HCT116 (cell line): ENCODE data around the gene ABI3. TPM values are rescaled to one million over a fixed set of nuclear protein-coding genes. Genes with fewer than 3 reads are reported as not detected.
"Not testable (repeated sequence)": the region's sequence is repeated elsewhere in the genome, so short reads cannot be mapped to it uniquely, and the experiment has no call there.

Experiments used
- ATAC-seq: fragments of 200-7000 bp; cut with Tn5 transposase; 2 replicates; pipeline ENCODE4 v1.9.1; 2020; ENCODE audit warnings: mild to moderate bottlenecking, moderate library complexity
- BruUV-seq: library from RNA; stranded (reverse); fragments of 400-500 nt; replicated peaks from 2 replicates; lab custom pipeline; 2021; lab: Mats Ljungman, UMichigan
- CTCF ChIA-PET: fragments of 300-600 bp; sonication (Branson Sonifier 250); formaldehyde crosslinking; loops from one replicate; lab custom pipeline; 2021; ENCODE audit warnings: antibody characterized with exemption; lab: Charles Lee
- POLR2A ChIA-PET: fragments of 300-600, 350-600 bp; sonication (Branson Sonifier 250); formaldehyde crosslinking; loops from one replicate; lab custom pipeline; 2021; ENCODE audit warnings: antibody characterized with exemption; lab: Charles Lee
- RAD21 ChIA-PET, 2 experiments: fragments of 300-600 bp; sonication (Branson Sonifier 250); formaldehyde crosslinking; loops; one replicate each; lab custom pipeline; 2023; ENCODE audit warnings: low total read pairs in 2 of 2; ENCODE audit not compliant: uncharacterized antibody in 2 of 2, unreplicated experiment in 2 of 2, low non-redundant PET in 1 of 2; lab: Charles Lee
- DNase-seq: peaks from one replicate; pipeline ENCODE4 v3.0.0-alpha.2; 2010; ENCODE audit warnings: low read depth, low spot score
- H2AFZ ChIP-seq: fragments of 200-600 bp; shearing (Covaris generic), sonication (generic); 2 replicates; pipeline ENCODE4 v1.6.1; 2017; ENCODE audit warnings: low read depth, mixed run types, mixed read lengths, antibody characterized with exemption, low read length; ENCODE audit not compliant: poor library complexity, severe bottlenecking
- H3K27ac ChIP-seq: 2 replicates; pipeline ENCODE4 v1.5.1; 2012; ENCODE audit warnings: low read depth, low read length
- H3K27me3 ChIP-seq: fragments of 200-600 bp; sonication (generic); 2 replicates; pipeline ENCODE4 v1.6.1; 2016; ENCODE audit warnings: mixed run types, low read length, mixed read lengths; ENCODE audit not compliant: insufficient read depth
- H3K36me3 ChIP-seq, 2 experiments: fragments of 200-500 bp in 1 of 2; fragments of 200-600 bp in 1 of 2; sonication (Bioruptor generic) in 1 of 2; sonication (generic) in 1 of 2; 2 replicates each; pipeline versions ENCODE4 v1.5.1 to v1.6.1; 2014 to 2016; ENCODE audit warnings: low read length in 2 of 2, inconsistent platforms in 1 of 2, mixed read lengths in 1 of 2, mixed run types in 1 of 2; ENCODE audit not compliant: insufficient read depth in 2 of 2, control insufficient read depth in 1 of 2
- H3K4me1 ChIP-seq, 2 experiments: fragments of 200-600 bp in 1 of 2; sonication (generic) in 1 of 2; 2 replicates each; pipeline versions ENCODE4 v1.5.1 to v1.6.1; 2012 to 2017; ENCODE audit warnings: low read length in 2 of 2, inconsistent platforms in 1 of 2, mild to moderate bottlenecking in 1 of 2, mixed read lengths in 1 of 2, mixed run types in 1 of 2, moderate library complexity in 1 of 2; ENCODE audit not compliant: insufficient read depth in 2 of 2, control insufficient read depth in 1 of 2
- H3K4me2 ChIP-seq: fragments of 200-600 bp; sonication (generic); 2 replicates; pipeline ENCODE4 v1.6.1; 2017; ENCODE audit warnings: mixed run types, low read length, mixed read lengths
- H3K4me3 ChIP-seq, 2 experiments: fragments of 200-600 bp in 1 of 2; sonication (generic) in 1 of 2; replicated peaks in 1 of 2; 2 replicates each; pipeline ENCODE4 v1.5.1; 2011 to 2016; ENCODE audit warnings: low read length in 2 of 2, control low read depth in 1 of 2, low read depth in 1 of 2, mild to moderate bottlenecking in 1 of 2, mixed read lengths in 1 of 2, mixed run types in 1 of 2
- H3K79me2 ChIP-seq: fragments of 200-600 bp; sonication (generic); 2 replicates; pipeline ENCODE4 v1.6.1; 2017; ENCODE audit warnings: mild to moderate bottlenecking, mixed run types, low read length, moderate library complexity, mixed read lengths; ENCODE audit not compliant: insufficient read depth
- H3K9ac ChIP-seq: fragments of 200-600 bp; sonication (generic); 2 replicates; pipeline ENCODE4 v1.6.1; 2016; ENCODE audit warnings: low read length, mixed read lengths
- H3K9me2 ChIP-seq: fragments of 200-600 bp; sonication (generic), shearing (Covaris generic); 2 replicates; pipeline ENCODE4 v1.6.1; 2017; ENCODE audit warnings: mixed run types, mild to moderate bottlenecking, moderate library complexity; ENCODE audit not compliant: insufficient read depth
- H3K9me3 ChIP-seq, 2 experiments: fragments of 200-500 bp in 1 of 2; fragments of 200-600 bp in 1 of 2; sonication (Bioruptor generic) in 1 of 2; sonication (generic) in 1 of 2; 2 replicates each; pipeline ENCODE4 v1.6.1; 2014 to 2017; ENCODE audit warnings: low read length in 2 of 2, mixed read lengths in 2 of 2, inconsistent platforms in 1 of 2, low read depth in 1 of 2, mild to moderate bottlenecking in 1 of 2, mixed run types in 1 of 2, moderate library complexity in 1 of 2; ENCODE audit not compliant: control insufficient read depth in 1 of 2, insufficient read depth in 1 of 2
- H4K20me1 ChIP-seq: fragments of 200-600 bp; sonication (generic), shearing (Covaris generic); 2 replicates; pipeline ENCODE4 v1.6.1; 2017; ENCODE audit warnings: mixed run types, mild to moderate bottlenecking, moderate library complexity; ENCODE audit not compliant: insufficient read depth
- ATF3 ChIP-seq: IDR thresholded peaks from 2 replicates; pipeline ENCODE4 v1.6.1; 2012
- CBX3 ChIP-seq: IDR thresholded peaks from 2 replicates; pipeline ENCODE4 v1.6.1; 2012; ENCODE audit warnings: low read depth
- CEBPB ChIP-seq: IDR thresholded peaks from 2 replicates; pipeline ENCODE4 v1.6.1; 2012; ENCODE audit warnings: low read depth
- EGR1 ChIP-seq: IDR thresholded peaks from 2 replicates; pipeline ENCODE4 v1.6.1; 2012; ENCODE audit warnings: low read depth
- EZH2 ChIP-seq: fragments of 200-600 bp; sonication (generic); IDR thresholded peaks from 2 replicates; pipeline ENCODE4 v1.6.1; 2017; ENCODE audit warnings: antibody characterized with exemption, mixed run types
- FOSL1 ChIP-seq: IDR thresholded peaks from 2 replicates; pipeline ENCODE4 v1.6.1; 2012; ENCODE audit warnings: low read depth
- POLR2AphosphoS5 ChIP-seq: IDR thresholded peaks from 2 replicates; pipeline ENCODE4 v1.6.1; 2011; ENCODE audit warnings: mild to moderate bottlenecking, low read depth, low read length, moderate library complexity
- REST ChIP-seq: IDR thresholded peaks from 2 replicates; pipeline ENCODE4 v1.6.1; 2012; ENCODE audit warnings: low read depth
- SP1 ChIP-seq: IDR thresholded peaks from 2 replicates; pipeline ENCODE4 v1.6.1; 2012; ENCODE audit warnings: low read depth
- SRF ChIP-seq: IDR thresholded peaks from 2 replicates; pipeline ENCODE4 v1.6.1; 2012; ENCODE audit warnings: low read depth
- YY1 ChIP-seq: IDR thresholded peaks from 2 replicates; pipeline ENCODE4 v1.6.1; 2011; ENCODE audit warnings: low read length, low read depth, moderate library complexity, mild to moderate bottlenecking; ENCODE audit not compliant: insufficient replicate concordance; ENCODE audit errors: extremely low read depth
- ZBTB33 ChIP-seq: IDR thresholded peaks from 2 replicates; pipeline ENCODE4 v1.6.1; 2011; ENCODE audit warnings: mild to moderate bottlenecking, low read length, moderate library complexity; ENCODE audit not compliant: insufficient replicate concordance; ENCODE audit errors: extremely low read depth
- ZFX ChIP-seq: fragments of 450-650 bp; IDR thresholded peaks from 2 replicates; pipeline ENCODE4 v1.6.1; 2017
- intact Hi-C: fragments of 100-400 bp; cut with micrococcal nuclease; formaldehyde crosslinking; loops from 2 replicates; pipeline ENCODE4 v1.10.0; 2022
- total RNA-seq: library from RNA; stranded (reverse); gene quantifications from one replicate; pipeline ENCODE4 v1.2.1, GENCODE V29; 2021; ENCODE audit not compliant: unreplicated experiment

Gene ABI3
- total RNA-seq, 1 experiment from 2014 or later: 0.12 TPM

- RAD21 ChIA-PET, H3K79me2 ChIP-seq, H3K4me3 ChIP-seq, ATAC-seq, H3K9me2 ChIP-seq, H3K36me3 ChIP-seq, BruUV-seq, DNase-seq, H3K4me2 ChIP-seq, H2AFZ ChIP-seq, H4K20me1 ChIP-seq, intact Hi-C loops, H3K9ac ChIP-seq, H3K27me3 ChIP-seq, H3K9me3 ChIP-seq, H3K27ac ChIP-seq: not testable (repeated sequence)
- ChIA-PET CTCF (interaction anchor here (1.3 to 1.4 kb wide), 2 partner anchors 29 to 81 kb away, joined by 3 to 4 read pairs; no protein-coding TSS in a partner anchor), POLR2A (interaction anchor here (1.4 to 1.6 kb wide), 3 partner anchors 12 to 70 kb away, joined by 3 to 4 read pairs (median 4); no protein-coding TSS in a partner anchor)
- peaks cover 15 to 28% of the 10 kb centered on the region in 2 experiments for H3K4me1 ChIP-seq
Observed at GRCh38 chr17:49261540-49261939, 51.0 kb downstream of the ABI3 start.

GRCh38 chr17:49266233-49266632 is 55.7 kb downstream of the ABI3 start:
- Histone ChIP-seq H3K79me2 (no peaks in the 10 kb centered on the region), H3K4me2 (no peak overlapping the region), H3K27ac (no peak overlapping the region), H2AFZ (no peak overlapping the region), H3K4me3 (no peak overlapping the region), H3K4me1 (peaks cover 2 to 9% of the 10 kb centered on the region in 2 experiments), H4K20me1 (no peaks in the 10 kb centered on the region), H3K27me3 (no peaks in the 10 kb centered on the region), H3K9me2 (no peaks in the 10 kb centered on the region), H3K9me3 (no peaks in the 10 kb centered on the region), H3K36me3 (no peaks in the 10 kb centered on the region), H3K9ac (no peak overlapping the region)
- POLR2A ChIA-PET: no interaction called here
- RAD21 ChIA-PET: no interaction called here
- DNase-seq: no peak
- CTCF ChIA-PET: interaction anchor here (0.7 kb wide), 1 partner anchor 1201 kb away, joined by 4 read pairs; no protein-coding TSS in a partner anchor
- ATAC-seq: no peak
- intact Hi-C loops: no loop called here
- BruUV-seq: no TSS peak
- no peak for TF ChIP-seq ATF3
- no peak for TF ChIP-seq POLR2AphosphoS5
- no peak for TF ChIP-seq YY1
- no peak for TF ChIP-seq SRF
- TF ChIP-seq CBX3: no peak
- TF ChIP-seq CEBPB: no peak
- TF ChIP-seq ZFX: no peak
- TF ChIP-seq REST: no peak
- TF ChIP-seq FOSL1: no peak
- TF ChIP-seq EZH2: no peak
- TF ChIP-seq EGR1: no peak
- no peak for TF ChIP-seq ZBTB33
- TF ChIP-seq SP1: no peak
